Mesenteric fat pad (tissue), 1 donor: ENCODE data around the gene ARHGEF28. TPM values are rescaled to one million over a fixed set of nuclear protein-coding genes. Genes with fewer than 3 reads are reported as not detected.

ENCODE experiments used
- DNase-seq: peaks from one replicate; pipeline ENCODE4 v3.0.0-alpha.2; 2020; ENCODE audit warnings: low spot score
- total RNA-seq: library from RNA; stranded (reverse); fragmentation: NEBNext Ultra II Directional; extraction: Animal tissue kit (Norgen Biotek cat#: 25700); gene quantifications from one replicate; pipeline ENCODE4 v1.2.1, GENCODE V29; 2021
- donor health status: DM: yes; HTN: yes; CAD: no.

ARHGEF28 gene
- total RNA-seq, 1 donor from 2014 or later = 9.4 TPM

DNA sequence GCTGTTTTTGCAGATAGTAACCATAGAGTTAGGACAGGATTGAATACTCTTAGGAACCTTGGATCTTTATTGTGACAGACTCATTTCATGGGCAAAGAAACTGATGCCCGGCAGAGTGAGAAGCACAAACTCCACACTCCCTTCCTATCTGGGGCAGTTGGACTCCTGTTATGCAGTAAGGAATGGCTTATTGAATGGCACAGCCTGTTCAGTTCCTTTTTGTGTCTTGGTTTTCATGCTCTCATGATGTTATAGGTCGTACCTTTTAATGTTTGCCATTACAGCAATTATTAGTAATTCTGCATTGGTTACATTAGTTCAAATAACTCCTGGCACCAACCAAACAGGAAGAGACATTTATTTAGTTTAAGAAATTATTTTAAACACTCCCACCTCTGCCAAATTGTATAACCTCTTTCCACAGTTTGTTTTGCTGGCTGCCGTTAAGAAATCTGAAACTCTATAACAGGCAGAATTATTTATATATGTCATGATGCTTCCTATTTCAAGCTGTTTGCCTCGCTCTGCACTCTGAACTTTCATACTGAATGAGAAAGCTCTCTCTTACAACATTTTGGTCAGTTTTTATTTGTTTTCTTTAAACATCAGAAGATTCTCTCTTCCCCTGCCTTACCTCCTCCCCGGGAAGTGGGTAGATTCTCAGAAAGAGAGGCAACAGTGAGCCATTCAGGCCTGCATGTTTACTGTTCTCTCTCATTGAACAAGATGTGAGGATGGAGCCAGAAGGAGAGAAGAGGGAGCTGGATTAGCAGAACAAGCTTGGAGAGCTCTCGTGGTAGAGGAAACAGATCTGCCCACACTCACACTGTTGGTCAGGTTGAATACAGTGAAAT is 144.4 kb downstream of the ARHGEF28 start:
- DNase-seq = no peak

DNA sequence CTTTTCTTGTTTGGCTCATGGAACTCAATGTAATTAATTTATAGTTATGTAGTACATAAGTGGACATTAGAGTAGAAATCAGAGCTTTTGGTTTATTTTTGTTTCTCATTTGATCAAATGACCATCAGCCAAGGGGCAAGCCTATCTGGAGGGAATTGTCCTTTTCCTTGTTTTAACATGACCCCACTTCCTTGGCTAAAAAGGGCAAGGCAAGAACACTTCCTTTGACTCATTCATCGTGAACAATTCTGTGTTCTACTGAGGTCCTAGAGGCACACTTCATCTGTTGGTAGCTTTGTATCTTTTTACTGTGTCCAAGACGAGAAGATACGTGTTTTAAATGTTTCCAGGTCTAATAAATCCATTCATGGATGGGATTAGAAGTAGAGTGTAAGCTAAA is 148.9 kb downstream of the ARHGEF28 start:
- no peak for DNase-seq

DNA sequence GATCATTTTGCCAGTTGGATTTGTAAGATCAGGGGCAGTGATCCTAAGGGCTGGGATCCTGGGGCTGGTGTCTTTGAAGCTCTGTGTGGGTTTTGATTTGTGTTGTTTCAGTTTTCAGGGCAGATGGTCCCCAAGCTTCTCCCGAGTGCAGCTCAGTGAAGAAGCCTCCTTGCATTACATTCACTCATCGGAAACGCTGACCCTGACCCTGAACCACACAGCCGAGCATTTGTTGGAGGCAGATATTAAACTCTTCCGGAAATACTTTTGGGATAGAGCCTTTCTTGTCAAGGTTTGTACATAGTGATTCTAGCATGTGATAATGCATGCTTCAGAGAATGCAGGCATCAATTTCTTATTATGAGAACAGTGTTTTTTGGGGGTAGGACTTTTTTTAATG is 150.4 kb downstream of the ARHGEF28 start:
- DNase-seq = no peak

DNA sequence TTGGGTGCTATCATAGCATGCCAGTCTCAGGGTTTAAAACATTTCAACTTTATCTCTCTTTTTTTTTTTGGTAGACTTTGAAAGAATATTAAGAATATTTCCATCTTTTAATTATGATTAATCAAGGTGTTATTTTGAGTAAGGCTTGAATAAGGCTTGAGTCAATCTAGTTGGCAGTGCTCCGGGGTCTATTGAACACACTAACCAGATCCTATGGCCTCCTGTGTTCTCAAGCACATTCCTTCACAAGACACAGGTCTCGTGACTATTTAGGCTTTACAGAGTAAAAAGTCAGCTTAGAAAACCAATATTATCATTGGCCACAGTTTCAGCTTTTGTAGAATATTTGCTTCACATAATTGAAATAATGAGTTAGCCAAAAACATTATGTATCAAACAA is 151.2 kb downstream of the ARHGEF28 start:
- no peak for DNase-seq

DNA sequence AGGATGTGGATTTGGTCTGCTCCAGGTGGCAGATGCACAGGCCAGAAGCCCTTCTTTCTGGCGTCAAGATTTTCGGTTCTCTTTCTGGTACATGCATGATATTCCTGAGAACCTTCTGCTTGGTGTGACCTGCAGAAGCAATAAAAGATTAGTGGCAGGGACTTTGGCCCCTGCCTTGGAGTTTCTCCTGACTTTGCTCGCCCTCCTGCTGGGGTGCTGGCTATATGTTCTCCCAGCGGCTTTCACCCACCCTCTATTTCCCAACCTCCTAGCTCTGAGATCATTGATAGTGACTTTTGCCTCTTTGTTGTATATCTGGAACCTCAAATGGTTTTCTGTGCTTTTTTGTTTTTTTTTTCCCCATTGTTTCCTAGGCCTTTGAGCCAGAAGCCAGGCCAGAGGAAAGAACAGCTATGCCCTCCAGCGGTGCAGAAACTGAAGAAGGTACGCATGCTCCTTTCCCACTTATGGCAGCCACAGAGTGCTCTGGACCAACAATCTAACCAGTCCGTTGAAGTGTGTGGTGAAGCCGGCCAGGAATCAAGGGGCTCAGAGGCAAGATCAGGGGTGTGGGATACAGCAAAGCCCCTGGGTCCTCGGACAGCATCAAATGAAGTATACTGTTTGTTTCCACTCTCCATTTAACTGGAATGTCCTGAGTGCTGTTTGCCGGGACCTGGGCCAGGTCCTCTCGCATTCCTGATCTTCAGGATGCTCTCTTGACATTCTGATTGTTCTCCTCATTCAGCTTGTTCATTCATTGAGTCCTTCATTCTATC is 154.5 kb downstream of the ARHGEF28 start:
- DNase-seq = no peak

DNA sequence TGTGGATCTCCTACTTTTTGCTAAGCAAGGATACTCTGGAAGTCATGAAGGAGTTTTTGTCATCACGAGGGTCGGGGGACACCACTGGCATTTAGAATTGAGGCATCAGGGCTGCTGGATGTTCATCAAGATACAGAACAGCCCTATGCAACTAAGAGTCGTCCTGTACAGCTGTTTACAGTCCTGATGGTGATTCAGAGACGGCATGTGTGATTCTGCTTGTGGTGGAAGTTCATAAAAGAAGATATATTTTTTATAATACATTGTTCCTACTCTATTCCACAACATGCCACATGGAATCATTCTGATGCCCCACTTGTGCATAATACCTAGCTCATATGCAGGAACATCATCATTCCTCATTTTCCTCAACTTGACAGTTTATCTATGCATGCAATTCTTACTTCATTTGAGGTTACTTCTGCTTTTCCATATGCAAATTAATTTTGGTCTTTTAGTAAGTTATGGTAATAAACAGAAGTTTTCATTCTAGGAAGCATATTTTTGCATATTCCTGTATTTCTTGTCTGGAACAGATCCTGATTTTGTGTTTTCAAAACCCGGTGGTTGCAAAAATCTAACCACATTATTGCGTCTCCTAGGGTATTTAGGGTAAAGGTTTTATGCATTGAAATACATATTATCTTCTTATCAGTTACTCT is 155.2 kb downstream of the ARHGEF28 start:
- DNase-seq = no peak

DNA sequence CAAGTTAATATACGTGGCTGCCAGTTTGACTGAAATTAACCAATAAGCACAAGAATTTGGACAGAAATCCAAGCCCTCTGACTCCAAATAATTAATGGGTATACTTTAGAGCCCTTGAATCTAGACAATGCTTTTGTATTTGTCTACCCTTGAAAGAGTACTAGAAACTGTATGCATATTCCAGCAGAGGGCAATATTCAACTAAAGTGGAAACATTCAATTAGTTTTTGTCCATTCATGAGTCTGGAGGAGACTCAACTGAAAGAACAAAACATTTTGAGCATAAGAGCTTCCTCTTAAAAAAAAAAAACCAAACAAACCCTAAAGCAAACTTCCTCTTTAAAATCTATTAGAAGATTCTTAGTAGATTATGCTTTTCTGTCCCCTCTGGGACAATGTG is 157.8 kb downstream of the ARHGEF28 start:
- DNase-seq = no peak

DNA sequence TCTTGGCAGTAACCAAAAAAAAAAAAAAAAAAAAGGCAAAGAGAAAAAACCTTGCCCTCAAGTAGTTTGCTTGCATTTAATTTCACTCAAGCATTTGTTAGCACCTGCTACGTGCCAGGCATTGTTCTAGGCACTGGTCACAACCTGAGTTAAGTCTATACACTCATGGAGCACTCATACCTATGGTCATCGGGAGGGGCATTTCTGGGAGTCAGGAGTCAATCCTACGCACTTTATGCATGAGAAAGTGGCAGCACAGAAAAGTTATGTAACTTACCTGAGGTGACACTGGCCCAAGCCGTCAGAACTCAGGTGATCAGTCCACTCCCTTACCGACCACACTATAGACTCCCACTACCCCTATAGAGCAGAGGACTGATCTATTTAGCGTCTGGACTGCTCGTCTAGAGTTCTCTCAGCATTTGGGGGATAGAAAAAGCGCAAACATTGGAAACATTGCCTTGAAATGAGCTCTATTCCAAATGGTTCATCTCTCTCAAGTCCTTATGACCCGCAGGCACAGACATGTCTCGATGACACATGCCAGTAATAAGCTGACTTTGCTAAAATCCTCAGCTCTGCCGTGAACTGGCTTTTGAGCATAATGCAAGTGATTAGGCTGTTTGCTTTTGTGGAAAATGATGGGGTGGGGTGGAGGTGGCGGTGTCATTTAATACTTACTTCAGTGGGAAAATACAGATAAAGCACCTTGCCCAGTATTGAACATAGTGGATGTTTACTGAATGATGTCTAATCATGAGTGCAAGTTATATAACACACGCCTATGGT is 160.2 kb downstream of the ARHGEF28 start:
- no peak for DNase-seq

DNA sequence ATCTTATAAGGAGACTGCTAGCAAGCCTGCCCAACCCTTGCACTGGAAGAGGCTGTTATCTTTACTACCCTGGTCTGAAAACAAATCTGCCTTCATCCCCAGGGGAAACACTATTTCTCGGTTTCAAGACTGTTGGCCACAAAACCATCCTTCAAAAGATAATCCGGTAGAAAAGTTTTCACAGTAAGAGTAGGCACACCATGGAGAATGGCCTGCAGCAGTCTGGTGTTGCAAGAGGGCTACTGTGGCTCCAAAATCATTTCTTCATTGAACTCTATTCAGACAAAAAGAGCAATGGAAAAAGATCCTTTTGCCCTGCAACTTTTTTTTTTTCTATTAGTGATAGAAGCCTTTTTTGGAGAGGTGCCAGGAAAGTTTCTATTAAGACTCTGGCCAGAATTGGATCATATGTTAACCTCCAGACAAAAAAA is 163.9 kb downstream of the ARHGEF28 start:
- DNase-seq = no peak

DNA sequence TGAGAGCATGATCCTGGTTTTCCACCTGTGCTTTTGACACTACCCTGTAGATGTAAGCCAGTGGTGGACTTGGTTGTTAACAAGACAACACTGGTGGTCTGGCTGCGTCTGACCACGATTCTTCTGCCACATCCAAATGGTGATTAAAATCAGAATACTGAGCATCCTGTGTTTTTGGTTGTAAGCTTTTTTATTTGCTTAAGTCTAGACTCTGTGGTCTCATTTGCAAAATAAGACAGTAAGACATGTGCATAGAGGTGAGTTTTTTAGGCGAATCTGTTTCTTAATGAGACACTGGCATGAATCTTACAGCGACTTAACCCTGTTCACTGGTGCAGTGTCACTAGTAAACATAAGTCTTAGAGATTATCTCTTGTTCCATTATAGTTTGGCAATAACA is 165.4 kb downstream of the ARHGEF28 start:
- DNase-seq = no peak

DNA sequence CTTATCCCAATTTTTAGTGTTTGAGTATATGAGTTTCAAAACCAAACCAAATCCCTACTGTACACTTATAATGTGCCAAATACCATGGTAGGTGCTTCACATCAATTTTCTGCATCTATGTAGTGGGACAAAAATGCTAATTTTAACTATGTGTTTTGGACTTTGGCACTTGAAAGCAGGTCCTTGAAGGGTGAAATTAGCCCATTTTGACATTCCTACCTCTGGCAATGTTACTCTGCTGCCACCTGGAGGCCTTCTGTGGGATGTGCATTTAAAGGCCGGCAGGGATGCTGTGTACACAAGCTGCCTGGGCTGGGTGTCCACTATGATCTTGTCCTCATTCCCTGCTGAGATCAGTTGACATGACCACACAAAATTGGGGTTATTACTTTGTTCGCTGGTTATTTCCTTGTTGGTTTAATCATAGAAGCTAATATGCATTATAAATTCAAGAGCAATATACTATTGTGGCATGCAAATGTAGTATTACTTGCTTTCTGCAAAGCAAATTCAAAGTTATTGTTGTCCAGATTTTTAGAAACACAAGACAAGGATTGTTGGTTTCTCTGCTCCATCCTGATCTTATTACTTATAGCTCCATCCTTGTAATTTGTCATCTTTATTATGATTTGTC is 166.8 kb downstream of the ARHGEF28 start:
- DNase-seq = no peak

DNA sequence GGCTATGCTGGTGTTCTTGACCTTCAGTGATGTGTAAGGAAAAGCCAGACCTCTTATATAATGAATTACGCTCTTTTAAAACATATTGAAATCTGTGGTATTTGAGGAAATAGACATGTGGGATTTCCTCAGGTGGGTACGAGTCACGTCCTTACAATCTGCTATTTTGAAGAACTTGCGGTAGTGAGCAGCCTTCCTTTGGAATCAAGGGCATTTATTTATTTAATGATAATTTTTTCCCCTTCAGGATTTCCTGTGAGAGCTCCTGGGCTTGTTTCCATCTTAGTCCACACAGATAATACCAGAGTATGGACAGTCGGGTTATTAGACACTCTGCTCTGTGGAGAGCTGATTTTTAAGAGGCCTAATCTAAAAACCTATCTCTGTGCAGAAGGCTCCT is 167.9 kb downstream of the ARHGEF28 start:
- DNase-seq = no peak

DNA sequence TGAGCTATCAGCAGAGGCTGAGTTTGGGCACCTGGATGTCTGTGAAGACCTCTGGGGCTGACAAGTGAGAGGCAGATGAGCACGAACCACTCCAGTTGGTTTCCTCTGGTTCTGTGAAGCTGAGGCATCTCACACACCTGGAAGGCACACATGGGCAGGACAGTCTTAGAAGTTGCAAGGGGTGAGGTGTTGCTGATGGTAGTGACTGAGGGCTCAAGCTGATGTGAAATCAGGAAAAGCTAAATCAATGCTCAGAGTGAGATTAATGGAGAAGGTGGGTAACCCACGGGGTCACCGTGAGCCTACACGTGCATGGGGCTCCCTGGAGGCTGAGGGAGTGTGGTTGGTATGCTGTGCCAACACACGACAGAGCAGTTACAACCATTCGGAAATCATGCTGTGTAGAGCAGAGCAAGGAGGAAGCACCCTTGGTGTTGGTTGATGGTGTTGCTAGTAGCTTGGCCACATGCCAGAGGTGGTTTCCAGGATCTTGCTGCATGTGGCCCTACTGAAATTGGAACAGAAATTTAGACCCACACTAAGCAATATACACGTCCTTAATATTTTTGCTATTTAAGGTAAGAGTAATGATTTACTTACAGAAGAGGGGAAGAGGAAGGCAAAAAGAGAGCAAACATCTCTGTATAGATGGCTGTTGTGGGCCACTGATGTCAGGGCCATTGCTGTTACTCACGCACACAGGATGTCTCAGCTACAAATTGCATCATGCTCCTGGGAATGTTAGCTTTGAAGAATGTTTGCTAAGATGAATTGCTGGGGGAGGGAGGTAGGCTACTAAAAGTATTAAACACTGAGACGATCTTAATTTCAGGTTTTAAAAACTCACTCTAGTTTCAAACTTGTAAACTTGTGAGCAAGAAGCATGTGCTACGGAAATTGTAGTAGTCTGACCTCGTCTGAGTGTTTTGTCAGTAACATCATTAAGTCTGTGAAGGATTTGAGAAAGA is 170.5 kb downstream of the ARHGEF28 start:
- no peak for DNase-seq

DNA sequence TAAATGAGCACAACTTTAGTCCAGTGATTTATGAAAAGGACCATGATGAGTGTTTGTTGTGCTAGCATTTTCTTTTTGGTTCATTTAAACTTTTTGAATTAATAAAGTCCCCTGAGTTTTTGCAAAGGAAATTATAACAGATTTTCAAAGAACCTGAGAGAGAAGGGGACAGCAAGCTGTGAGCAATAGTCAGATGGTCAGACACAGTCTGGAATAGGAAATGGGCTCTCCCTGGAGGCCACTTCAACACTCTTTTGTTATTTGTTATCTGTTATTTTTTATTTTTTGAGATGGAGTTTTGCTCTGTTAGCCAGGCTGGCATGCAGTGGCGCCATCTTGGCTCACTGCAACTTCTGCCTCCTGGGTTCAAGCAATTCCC is 171.1 kb downstream of the ARHGEF28 start:
- no peak for DNase-seq

DNA sequence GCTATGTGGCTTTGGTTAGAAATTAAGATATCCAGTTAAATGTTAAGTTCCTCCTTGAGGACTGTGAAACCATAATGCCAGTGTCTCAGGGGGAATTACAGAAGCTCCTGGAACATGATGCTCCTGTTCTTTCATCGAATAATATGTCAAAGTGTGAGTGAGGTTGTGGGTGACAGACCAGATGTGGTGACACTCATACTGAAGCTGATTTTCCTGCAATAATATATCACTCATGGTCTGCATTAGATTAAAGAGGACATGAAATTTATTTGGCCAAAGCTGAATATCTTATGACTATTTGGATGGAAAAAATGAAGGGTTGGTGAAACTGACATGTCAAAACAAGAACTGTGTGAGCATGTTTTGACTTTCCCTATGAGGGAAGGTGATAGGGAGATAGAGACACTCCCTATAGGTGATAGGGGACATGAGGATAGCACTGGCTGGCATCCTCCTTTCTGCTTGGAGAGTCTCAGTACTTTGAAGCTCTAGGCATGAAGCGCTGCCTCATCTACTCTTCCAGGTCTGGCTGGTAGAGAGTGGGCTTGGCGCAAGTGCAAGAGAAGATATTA is 173.5 kb downstream of the ARHGEF28 start:
- no peak for DNase-seq

DNA sequence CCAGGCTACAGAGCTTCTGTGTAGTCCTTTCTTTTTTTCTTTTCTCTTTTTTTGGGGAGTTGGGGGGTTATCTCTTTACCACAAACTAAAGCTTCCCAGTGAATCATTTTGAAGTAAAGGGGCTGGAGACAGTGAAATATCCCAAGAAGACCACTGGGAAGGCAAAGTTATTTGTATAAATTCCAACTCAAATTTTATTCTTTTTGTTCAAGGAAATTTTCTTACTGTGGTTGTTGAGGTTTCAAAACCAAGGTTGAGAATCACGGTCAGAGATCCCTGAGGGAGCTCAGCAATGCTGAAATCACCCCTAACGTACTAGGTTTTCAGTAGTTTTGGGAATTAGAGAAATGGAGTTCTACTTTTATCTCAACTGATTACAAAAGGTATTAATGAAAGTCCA is 175.7 kb downstream of the ARHGEF28 start:
- no peak for DNase-seq

DNA sequence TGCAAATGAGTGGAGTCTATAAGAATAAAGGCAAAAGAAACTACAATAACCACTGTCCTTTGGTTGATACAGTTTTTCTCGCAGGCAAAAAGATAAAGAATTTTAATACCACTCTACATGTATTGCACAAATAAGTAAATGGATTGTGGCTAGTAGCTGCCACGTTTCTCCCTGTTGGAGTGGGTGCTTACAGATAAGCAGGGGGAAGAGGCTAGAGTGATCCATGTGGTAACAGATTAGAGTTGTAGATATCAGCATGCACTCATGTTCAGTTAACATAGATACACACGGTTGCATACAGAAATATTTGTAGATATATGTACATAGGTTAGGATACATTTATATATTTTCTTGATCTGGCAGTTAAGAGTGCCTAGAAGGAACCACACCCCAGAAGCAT is 179.5 kb downstream of the ARHGEF28 start:
- no peak for DNase-seq

DNA sequence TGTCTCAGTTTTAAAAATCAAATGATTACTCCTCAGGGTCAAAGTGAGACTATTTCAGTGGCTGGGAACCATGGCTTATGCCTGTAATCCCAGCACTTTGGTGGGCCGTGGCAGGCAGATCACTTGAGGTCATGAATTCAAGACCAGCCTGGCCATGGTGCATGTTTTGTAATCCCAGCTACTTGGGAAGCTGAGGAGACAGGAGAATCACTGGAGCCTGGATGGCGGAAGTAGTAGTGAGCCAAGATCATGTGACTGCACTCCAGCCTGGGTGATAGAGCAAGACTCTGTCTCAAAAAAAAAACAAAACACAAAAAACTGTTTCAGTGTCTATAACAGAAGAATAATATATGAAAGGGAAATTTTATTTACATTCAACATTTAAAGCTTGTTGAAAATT is 182.9 kb downstream of the ARHGEF28 start:
- DNase-seq = no peak

DNA sequence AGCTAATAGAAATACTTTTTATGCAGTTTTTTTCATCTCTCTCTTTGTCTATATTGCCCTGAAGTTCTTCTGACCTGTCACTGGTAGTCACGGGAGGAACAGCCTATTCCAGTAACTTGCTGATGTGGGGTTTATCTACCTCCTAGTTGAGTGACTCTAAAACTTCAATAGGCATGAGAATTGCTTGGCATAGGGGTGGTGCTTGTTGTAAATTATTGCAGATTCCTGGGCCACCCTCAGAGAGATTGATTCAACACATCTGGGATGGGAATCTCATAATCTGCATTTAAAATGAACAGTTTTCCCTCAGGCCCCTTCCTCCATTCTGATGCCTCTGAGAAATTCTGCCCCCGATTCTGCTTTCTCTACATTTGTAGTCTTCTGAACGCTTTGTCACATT is 184.4 kb downstream of the ARHGEF28 start:
- DNase-seq = no peak
